IPS-11a (cell line): ENCODE results near the gene PDE6A.
"Not testable (repeated sequence)": the region's sequence is repeated elsewhere in the genome, so short reads cannot be mapped to it uniquely, and the experiment has no call there.

ENCODE experiments used
- H3K4me3 ChIP-seq: one replicate; pipeline ENCODE4 v1.5.1; 2013; ENCODE audit warnings: low read depth, low read length, control low read depth

The PDE6A gene

DNA sequence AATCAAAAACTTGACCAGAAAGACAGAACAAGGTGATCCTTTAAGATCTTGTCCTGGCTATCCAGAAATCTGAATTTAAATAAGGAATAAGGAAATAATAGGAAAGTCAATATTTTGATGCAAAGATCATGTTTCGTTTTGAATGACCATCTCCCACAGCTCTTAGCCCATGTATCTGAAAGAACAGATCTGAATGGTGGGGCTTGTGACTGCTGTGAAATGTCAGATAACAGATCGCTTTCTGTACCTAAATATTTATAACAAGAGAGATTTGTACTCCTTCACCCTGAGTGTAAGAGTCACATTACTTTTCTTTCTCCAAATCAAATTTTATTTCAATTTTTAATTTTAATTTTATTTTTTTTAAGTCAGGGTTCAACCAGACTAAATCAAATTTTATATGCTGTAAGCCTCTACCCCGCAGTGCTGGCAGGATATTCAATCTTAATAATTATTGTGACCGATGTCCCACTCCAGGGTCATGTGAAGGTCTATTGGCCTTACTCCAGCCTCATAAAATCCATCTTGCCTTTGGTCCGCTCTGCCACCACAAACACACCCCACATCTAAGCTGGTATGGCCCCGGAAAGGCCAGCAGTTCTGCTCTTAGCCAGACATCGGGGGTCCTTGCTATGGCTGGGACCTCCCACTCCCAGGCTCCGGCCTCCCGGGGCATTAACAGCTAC lies 9.0 kb upstream of the PDE6A start:
- H3K4me3 ChIP-seq: no peak overlapping the region

DNA sequence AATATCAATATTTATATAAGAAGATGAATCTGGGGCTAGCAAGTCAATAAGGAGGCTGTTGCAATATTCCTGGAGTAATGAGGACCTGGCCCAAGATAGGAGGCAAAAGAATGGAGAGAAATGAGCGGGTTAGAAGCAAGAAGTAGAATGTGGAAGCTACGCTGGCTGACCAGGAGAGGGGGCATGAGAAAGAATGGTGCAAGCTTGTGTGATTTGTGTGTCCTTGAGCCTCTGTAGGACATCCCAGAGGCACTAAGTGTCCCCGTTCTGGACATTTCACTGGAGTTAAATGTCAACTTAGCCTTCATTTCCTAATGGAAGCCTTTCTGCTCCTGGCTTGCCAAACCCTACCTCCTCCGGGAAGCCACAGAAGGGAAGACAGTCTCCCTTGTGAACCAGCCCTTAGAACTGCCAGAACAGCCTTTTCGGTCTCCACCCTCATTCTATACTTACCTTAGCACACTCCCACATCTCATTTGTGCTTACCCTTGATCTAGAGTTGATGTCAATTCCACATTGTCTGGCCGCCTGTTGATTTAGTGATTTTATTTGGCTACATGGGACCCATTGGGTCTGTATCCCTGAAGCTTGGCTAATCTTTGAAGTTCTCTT lies 6.7 kb upstream of the PDE6A start:
- H3K4me3 ChIP-seq: no peak overlapping the region

DNA sequence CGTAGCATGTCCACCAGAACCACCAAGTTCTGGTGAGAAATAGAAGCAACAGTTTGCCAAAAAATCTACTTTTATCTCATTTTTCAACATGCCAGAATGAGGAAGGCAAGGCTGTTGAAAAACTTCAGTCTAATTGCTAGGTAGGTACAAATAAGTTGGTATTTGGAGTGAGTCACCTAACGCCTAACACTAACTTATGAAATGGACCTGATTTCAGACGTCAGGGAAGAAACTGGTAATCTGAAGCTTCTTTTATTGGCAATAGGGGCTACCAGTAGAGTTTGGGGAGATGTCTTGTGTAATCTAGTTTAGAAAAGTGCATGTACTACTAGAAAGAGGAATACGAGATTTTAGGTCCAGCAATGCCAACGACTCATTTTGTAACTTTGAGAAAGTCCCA lies 4.4 kb upstream of the PDE6A start:
- H3K4me3 ChIP-seq: no peak overlapping the region

DNA sequence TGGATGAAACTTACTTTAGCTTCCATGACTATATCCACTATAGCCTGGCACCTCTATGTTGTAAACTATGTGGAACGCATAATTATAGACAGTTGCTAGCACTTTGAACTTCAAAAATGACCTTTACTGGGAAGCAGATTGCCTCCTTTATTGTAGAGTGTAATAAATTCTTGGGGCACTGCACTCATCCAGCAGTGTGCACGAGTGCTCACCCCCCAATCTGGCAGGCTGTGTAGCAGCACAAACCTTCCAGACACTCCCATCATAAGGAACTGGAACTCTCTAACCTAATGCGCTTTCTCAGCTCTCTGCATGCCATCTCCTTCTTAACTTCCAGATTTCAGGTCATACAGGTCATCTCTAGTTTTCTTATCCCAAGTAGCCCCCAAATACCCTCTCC lies 1.5 kb upstream of the PDE6A start:
- no peak overlapping the region for H3K4me3 ChIP-seq

DNA sequence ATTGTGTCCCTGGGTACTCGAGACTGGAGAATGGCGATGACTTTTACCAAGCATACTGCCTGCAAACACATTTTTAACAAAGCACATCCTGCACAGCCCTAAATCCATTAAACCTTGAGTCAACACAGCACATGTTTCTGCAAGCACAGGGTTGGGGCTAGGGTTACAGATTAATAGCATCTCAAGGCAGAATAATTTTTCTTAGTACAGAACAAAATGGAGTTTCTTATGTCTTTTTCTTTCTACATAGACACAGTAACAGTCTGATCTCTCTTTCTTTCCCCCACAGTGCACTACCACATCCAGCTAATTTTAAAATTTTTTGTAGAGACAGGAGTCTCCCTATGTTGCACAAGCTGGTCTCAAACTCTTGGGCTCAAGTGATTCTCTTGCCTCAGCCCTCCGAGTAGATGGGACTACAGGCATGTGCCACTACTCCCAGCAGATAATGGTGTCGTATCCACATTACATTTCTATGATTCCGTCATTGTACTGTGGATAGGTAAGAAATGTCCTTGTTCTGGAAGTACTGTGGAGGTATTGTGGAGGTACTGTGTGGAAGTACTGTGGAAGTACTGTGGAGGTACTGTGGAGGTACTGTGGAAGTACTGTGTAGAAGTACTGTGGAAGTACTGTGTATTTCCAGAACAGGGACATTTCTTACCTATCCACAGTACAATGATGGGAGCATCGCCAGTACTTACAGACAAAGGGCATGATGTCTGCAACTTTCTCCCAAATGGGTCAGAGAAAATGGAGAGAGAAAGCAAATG lies 1.2 kb downstream of the PDE6A start:
- H3K4me3 ChIP-seq: not testable (repeated sequence)

DNA sequence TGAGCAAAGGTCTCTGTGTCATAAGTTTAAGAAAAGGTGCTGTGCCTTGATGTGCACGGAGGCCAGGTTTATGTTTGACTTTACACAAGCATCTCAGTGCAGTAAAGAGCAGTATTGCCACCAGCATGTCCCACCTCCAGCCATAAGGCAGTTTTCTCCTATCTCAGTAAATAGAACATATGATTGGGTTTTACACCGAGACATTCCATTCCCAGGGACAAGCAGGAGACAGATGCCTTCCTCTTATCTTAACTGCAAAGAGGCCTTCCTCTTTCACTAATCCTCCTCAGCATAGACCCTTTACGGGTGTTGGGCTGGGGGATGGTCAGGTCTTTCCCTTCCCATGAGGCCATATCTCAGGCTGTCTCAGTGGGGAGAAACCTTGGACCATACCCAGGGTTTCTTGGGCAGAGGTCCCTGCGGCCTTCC lies 1.8 kb downstream of the PDE6A start:
- not testable (repeated sequence) for H3K4me3 ChIP-seq

DNA sequence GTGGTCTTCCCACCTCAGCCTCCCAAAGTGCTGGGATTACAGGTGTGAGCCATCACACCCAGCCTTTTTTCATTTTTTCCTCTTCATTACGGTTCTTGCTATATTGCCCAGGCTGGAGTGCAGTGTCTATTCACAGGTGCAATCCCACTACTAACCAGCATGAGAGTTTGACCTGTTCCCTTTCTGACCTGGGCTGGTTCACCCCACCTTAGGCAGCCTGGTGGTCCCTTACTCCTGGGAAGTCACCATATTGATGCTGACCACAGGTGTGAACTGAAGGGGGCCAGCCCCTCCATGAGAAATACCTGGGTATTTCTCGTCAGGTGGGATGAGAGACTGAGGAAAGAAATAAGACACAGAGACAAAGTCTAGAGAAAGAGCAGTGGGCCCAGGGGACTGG lies 2.4 kb downstream of the PDE6A start:
- no peak overlapping the region for H3K4me3 ChIP-seq

DNA sequence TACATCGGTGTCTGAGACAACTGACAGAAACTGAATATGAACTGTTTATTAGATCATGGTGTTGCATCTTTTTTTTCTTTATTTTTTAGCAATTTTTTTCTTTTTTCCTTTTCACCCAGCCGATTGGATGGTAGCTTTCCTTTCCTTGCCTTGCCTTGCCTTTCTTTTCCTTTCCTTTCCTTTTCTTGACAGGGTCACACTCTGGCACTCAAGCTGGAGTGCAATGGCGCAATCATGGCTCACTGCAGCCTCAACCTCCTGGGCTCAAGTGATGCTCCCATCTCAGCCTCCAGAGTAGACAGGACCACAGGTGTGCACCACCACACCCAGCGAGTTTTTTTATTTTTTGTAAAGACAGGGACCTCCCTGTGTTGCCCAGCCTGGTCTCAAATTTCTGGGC lies 2.8 kb downstream of the PDE6A start:
- no peak overlapping the region for H3K4me3 ChIP-seq

DNA sequence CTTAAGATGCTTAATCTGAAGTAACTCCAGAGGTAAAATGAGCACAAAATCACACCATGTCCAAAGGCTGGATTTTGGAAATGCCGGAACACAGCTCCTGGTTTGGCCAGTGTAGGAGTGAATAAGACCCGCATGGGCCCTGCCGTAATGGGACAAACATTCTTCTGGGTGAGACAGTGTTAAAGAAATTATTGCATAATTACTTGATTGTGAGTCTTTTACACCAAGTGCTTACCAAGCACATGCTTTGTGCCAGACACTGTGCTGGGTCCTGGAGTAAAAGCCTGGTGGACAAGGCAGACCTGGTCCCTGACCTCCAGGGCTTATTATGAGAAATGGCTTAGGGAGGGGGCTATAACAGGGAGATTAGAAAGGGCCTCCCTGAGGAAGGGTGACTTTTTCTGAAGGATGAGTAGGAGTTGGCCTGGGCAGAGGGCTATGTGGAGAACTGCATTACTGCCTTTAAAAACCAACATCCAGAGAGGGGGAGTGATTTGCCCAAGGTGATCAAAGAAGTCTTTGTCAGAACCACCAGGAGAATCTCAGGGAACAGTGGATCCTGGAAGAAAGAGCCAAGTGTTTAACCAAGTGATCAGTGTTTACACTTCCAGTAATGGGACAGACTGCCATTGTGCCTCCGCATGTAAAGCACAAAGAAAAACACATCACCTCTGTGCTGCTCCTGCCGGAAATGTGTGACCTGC lies 3.5 kb downstream of the PDE6A start:
- no peak overlapping the region for H3K4me3 ChIP-seq

DNA sequence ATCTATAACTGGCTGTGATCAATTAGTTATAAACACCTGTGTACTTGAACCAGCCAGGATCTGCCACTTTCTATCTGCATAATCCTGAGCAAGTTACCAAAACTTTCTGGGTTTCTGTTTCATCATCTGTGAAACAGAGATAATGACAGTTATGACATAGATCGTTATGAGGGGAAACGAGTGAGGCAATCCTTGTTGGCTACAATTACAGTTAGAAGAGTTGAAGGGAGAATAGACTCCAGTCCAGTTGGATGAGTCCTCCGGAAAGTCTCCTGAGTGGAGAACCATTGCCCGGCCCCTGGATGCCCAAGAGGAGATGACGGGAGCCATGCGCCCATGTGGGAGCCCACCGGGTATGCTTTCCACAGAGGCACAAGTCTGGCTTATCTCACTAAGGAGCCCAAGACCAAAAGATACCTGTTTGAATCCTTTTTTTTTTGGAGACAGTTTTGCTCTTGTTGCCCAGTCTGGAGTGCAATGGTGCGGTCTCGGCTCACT lies 4.5 kb downstream of the PDE6A start:
- H3K4me3 ChIP-seq: no peak overlapping the region

DNA sequence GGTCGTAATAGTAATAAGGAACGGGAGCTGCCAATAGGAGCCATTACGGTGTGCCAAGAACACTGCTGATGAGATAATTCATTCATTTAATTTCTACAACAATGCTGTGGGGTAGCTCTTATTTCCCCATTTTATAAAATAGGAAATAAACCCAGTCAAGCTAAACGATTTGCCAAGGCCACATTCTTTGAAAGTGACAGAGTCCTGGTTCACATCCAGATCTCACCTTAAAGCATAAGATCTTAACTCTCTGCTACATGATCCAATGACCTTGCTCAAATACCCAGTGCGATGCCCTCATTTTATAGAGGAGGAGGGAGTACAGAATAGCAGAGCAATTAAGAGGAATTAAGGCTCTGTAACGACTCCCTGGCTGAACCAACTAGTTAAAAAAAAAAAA lies 5.0 kb downstream of the PDE6A start:
- no peak overlapping the region for H3K4me3 ChIP-seq

DNA sequence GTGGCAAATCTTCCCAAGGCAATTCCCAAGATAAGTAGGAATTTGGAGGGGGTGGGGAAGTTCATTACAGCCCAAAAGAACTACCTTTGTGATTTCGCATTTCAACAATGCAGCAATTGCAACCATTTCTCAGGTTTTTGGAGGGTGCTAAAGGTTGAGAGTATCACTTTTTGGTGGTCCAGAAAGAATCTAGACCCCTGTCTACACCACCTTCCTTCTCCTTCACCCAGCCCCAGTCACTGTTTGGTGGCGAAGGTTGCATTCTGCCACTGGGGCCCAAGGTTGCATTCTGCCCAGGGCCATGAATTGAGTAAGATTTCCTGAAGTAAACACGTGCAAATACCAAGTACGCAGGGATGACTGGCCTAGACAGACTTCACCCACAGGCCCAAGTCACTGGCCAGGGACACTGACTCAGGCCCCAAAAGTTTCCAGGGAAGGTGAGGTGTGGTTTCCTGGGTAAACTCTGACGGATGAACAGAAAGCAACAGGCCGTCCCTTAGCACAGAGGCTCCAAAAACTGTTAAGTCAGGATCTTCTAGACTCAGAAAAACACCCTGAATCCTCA lies 5.7 kb downstream of the PDE6A start:
- no peak overlapping the region for H3K4me3 ChIP-seq

DNA sequence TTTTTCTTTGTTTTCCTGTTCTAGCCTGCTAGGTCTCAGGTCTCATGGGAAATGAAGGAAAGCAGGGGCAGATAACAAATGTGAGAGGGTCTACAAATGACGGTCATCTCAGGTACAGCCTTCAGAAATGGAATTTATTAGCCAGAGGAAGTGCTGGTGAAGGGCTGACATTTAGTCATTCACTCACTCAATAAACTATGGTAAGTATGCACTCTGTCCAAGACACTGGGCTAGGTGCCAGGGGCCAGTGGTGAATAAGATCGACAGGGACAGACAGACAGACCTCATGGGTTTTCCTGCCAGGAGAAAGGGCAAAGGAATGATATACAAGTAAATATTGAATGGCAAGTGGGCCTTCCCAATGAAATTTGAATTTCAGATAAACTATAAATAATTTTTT lies 6.3 kb downstream of the PDE6A start:
- no peak overlapping the region for H3K4me3 ChIP-seq

DNA sequence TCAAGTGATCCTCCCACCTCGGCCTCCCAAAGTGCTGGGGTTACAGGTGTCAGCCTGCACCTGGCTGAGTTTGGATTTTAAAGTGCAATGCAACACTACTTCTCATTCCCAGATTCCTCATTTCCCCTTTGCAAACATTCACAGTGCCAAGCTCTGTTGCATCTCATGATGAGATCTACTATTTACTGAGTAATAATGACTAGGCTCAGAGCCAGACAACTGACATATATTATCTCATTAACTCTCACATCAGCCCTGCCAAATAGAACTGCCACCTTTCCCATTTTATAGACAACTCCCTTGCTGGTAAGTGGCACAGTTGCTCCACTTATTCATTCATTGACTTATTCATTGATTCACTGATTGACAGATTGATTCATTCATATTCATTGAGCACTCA lies 7.0 kb downstream of the PDE6A start:
- no peak overlapping the region for H3K4me3 ChIP-seq

DNA sequence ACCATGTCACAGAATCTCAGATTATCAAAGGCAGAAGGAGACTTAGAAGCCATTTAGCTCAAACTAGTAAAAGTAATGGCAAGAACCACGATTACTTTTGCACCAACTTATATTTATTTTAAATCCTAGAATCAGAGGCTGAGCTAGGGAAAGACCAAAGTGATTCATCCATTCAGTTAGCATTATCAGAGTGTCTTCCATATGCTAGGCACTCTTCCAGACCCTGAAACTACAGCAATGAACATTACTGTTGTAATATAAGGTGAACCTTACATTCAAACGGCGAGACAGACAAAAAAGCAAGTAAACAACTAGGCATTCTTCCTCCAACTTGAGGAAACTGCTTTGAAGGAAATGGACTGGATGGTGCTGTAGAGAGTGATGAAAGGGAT lies 7.9 kb downstream of the PDE6A start:
- H3K4me3 ChIP-seq: no peak overlapping the region

DNA sequence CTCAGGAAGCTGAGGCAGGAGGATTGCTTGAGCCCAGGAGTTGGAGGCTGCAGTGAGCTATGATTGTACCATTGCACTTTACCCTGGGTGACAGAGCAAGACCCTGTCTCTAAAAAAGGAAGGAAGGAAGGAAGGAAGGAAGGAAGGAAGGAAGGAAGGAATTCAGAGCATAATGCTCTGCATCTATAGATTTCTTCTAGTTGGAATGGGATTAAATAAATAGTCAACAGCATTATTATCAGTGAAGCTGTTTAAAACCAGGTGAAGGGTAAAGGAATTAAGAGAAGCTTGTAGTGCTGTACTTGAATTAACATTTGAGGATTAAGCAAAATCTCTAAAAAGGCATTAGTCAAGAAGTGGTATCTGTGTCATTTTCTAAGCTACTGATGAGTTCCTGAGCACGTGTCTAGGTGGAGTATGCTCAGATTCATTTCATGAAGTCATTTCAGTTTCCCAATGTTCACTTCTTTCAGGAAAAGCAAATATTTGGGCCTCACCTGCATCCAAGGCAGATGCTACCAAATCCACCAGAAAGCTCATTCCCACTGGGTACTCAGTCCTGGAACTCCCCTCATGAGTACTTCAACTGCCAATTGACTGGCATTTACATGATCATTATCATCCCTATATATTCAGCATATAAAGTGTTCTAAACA lies 8.4 kb downstream of the PDE6A start:
- H3K4me3 ChIP-seq: no peak overlapping the region

DNA sequence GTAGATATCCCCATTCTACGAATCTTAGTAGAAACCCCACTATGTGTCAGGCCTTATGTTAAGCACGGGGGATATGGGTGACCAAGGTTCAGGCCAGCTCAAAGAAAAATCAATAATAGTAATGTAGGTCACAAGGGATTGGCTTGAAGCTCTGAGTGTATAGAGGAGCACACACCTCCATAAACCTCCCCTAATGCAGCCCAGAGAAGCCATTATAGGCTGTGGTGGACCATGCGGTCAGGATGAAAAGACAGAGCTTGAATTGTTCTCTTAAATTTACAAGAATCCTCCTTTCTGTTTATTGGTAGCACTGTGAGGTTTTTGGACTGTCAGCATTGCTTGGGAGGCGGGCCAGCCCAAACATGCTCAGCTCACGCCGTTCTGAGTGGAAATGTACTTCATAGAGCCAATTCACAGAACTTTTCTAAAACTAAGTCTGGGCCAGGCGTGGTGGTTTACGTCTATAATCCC lies 9.1 kb downstream of the PDE6A start:
- no peak overlapping the region for H3K4me3 ChIP-seq

DNA sequence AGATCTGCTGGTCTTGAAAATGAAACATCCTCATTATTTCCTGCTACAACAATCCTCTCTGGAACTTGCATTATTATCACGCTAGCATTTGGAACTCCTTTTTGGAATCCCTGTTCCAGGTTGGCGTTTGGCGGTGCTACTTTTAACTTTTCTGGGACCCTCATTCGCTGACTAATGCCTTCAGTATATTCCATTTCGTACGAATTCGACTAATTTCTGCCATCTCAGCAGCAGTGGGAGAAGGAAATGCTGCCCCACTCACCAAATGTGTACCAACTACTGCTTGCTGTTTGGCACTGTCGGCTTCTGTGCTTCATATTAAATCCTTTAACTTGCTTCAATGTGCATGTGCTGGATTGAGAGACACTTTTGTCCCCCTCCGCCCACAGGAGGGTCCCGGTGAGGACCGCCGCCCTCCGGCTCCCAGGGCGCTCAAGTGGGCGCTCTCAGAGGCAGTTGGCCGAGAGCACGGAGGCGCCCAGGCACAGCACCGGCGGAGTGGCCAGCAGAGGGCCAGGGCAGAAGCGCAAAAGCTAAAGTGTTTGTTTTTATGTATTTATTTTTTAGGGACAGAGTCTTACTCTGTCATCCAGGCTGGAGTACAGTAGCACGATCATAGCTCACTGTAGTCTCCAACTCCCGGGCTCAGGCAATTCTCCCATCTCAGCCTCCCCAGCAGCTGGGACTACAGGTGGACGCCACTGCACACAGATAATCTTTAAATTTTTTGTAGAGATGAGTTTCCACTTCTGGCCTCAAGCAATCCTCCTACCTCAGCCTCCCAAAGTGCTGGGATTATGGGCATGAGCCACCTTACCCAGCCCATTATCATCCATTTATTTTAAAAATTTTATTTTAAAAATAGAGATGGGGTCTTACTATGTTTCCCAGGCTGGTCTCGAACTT lies 11.9 kb downstream of the PDE6A start:
- no peak overlapping the region for H3K4me3 ChIP-seq

DNA sequence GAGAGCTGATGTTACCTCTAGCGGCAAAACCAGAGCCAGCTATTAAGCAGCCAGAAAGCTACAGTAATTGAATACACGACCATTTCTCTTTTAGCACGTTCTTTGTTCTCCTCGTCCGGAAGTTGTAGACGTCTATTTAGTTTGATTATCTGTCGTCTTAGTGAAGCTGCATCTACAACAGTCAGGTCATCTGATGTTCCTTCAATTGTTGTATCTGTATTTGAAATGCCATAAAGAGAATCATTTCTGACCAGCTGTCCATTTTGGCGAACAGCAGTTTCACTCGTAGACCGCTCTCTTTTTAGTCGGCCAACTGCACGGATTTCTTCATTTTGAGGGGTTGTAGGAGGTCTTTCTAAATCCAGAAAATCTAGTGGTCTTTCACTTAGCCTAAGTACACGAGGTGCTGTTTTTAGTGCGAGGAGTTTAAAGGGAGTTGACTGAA lies 12.6 kb downstream of the PDE6A start:
- no peak overlapping the region for H3K4me3 ChIP-seq
